CD14-positive monocyte (primary cell): ENCODE measurements around the gene ZFP1. TPM values are rescaled to one million over a fixed set of nuclear protein-coding genes. Genes with fewer than 3 reads are reported as not detected.

Source experiments
- DNase-seq, 3 donors: peaks; one replicate each; pipeline ENCODE4 v3.0.0-alpha.2; 2011 to 2022
- H2AFZ ChIP-seq: 2 replicates; pipeline ENCODE4 v1.6.0; 2012; ENCODE audit warnings: mild to moderate bottlenecking, low read depth, low read length, inconsistent platforms; ENCODE audit not compliant: insufficient read depth, poor library complexity, severe bottlenecking
- H3K27ac ChIP-seq, 2 donors: 1 replicate in 1 of 2; 2 replicates in 1 of 2; pipeline ENCODE4 v1.5.1; 2012 to 2013; ENCODE audit warnings: low read length in 2 of 2, control low read depth in 1 of 2, inconsistent platforms in 1 of 2, low read depth in 1 of 2, mild to moderate bottlenecking in 1 of 2
- H3K27me3 ChIP-seq, 2 donors: one replicate each; pipeline versions ENCODE4 v1.6.0 to v1.6.1; 2011 to 2013; ENCODE audit warnings: low read length in 2 of 2; ENCODE audit not compliant: control insufficient read depth in 2 of 2, insufficient read depth in 2 of 2
- H3K36me3 ChIP-seq, 2 donors: replicated peaks in 1 of 2; 1 replicate in 1 of 2; 2 replicates in 1 of 2; pipeline versions ENCODE4 v1.5.1 to v1.6.1; 2012 to 2013; ENCODE audit warnings: low read length in 2 of 2, control low read depth in 1 of 2, inconsistent platforms in 1 of 2, mild to moderate bottlenecking in 1 of 2; ENCODE audit not compliant: insufficient read depth in 2 of 2, control insufficient read depth in 1 of 2
- H3K4me1 ChIP-seq, 2 donors: 1 replicate in 1 of 2; 2 replicates in 1 of 2; pipeline versions ENCODE4 v1.5.1 to v1.6.1; 2012 to 2013; ENCODE audit warnings: low read length in 2 of 2, control low read depth in 1 of 2, inconsistent platforms in 1 of 2, mild to moderate bottlenecking in 1 of 2, moderate library complexity in 1 of 2; ENCODE audit not compliant: insufficient read depth in 2 of 2, control insufficient read depth in 1 of 2
- H3K4me2 ChIP-seq: replicated peaks from 2 replicates; pipeline ENCODE3; 2012; ENCODE audit warnings: low read length, moderate library complexity, mild to moderate bottlenecking; ENCODE audit not compliant: poor library complexity, severe bottlenecking; ENCODE audit errors: extremely low read depth
- H3K4me3 ChIP-seq, 3 experiments: fragments of 200-600 bp in 1 of 3; sonication (generic) in 1 of 3; replicated peaks in 1 of 3; 1 replicate in 2 of 3; 2 replicates in 1 of 3; pipeline ENCODE4 v1.5.1; 2011 to 2013; ENCODE audit warnings: low read length in 3 of 3, mild to moderate bottlenecking in 3 of 3, control low read depth in 2 of 3, low read depth in 2 of 3, inconsistent platforms in 1 of 3, moderate library complexity in 1 of 3
- H3K79me2 ChIP-seq: 2 replicates; pipeline ENCODE4 v1.6.0; 2012; ENCODE audit warnings: mild to moderate bottlenecking, control low read depth, inconsistent platforms, low read length, moderate library complexity; ENCODE audit not compliant: insufficient read depth
- H3K9ac ChIP-seq: 2 replicates; pipeline ENCODE4 v1.6.0; 2017; ENCODE audit warnings: low read length, mild to moderate bottlenecking; ENCODE audit not compliant: insufficient read depth, poor library complexity, severe bottlenecking
- H3K9me3 ChIP-seq, 2 donors: replicated peaks in 1 of 2; 1 replicate in 1 of 2; 2 replicates in 1 of 2; pipeline versions ENCODE4 v1.5.1 to v1.6.1; 2012 to 2013; ENCODE audit warnings: low read length in 2 of 2, control low read depth in 1 of 2; ENCODE audit not compliant: control insufficient read depth in 1 of 2, insufficient read depth in 1 of 2
- H4K20me1 ChIP-seq: 2 replicates; pipeline ENCODE4 v1.6.0; 2012; ENCODE audit warnings: mild to moderate bottlenecking, low read length, control low read depth, moderate library complexity; ENCODE audit not compliant: insufficient read depth
- H3K27ac Mint-ChIP-seq, 7 donors: one replicate each; pipeline ENCODE4 v1.8.0; 2020; ENCODE audit warnings: mild to moderate bottlenecking in 7 of 7, mixed read lengths in 7 of 7, moderate library complexity in 6 of 7, inconsistent platforms in 2 of 7
- H3K27me3 Mint-ChIP-seq, 3 donors: one replicate each; pipeline ENCODE4 v1.8.0; 2021 to 2022; ENCODE audit warnings: low read depth in 3 of 3, mild to moderate bottlenecking in 3 of 3, mixed read lengths in 3 of 3, moderate library complexity in 3 of 3, inconsistent platforms in 1 of 3
- H3K36me3 Mint-ChIP-seq, 2 donors: one replicate each; pipeline ENCODE4 v1.8.0; 2020; ENCODE audit warnings: mixed read lengths in 2 of 2, inconsistent platforms in 1 of 2, mild to moderate bottlenecking in 1 of 2
- H3K4me1 Mint-ChIP-seq: one replicate; pipeline ENCODE4 v1.8.0; 2020; ENCODE audit warnings: mild to moderate bottlenecking, mixed read lengths
- H3K4me3 Mint-ChIP-seq, 2 donors: one replicate each; pipeline ENCODE4 v1.8.0; 2020; ENCODE audit warnings: mild to moderate bottlenecking in 2 of 2, mixed read lengths in 2 of 2, moderate library complexity in 1 of 2
- H3K9me3 Mint-ChIP-seq, 7 donors: one replicate each; pipeline ENCODE4 v1.8.0; 2020 to 2022; ENCODE audit warnings: mixed read lengths in 7 of 7, mild to moderate bottlenecking in 6 of 7, moderate library complexity in 6 of 7, inconsistent platforms in 2 of 7
- CTCF ChIP-seq: fragments of 200-600 bp; IDR thresholded peaks from one replicate; pipeline ENCODE4 v1.8.0; 2022; ENCODE audit warnings: antibody characterized with exemption, mild to moderate bottlenecking
- WGBS: methylation state at CpG from one replicate; pipeline ENCODE4 v1.1.5; 2013; ENCODE audit warnings: missing lambda C conversion rate; ENCODE audit not compliant: insufficient coverage; 5-methylcytosine and 5-hydroxymethylcytosine counted together
- intact Hi-C, 2 donors: fragments of 100-400 bp; cut with micrococcal nuclease; formaldehyde crosslinking; loops; one replicate each; pipeline versions ENCODE4 v1.15.0 to v1.15.1; 2023
- polyA plus RNA-seq, 3 donors: library from polyadenylated mRNA; depleted of rRNA in 1 of 3; unstranded in 2 of 3; stranded (reverse) in 1 of 3; fragments of 300-500 nt in 2 of 3; fragments of >200 nt in 1 of 3; fragmentation: Illumina TruSeq in 2 of 3; gene quantifications; 1 replicate in 2 of 3; 2 replicates in 1 of 3; pipeline ENCODE4 v1.2.3, GENCODE V29; 2012 to 2021

The ZFP1 gene
- polyA plus RNA-seq, 3 donors = 1.8 to 4.0 (median 3.4) TPM

- WGBS = 93% methylated on average over 9 of the region's 14 CpGs
- H3K27ac Mint-ChIP-seq = no peak overlapping the region
These were observed 40.6 kb downstream of the ZFP1 start for GRCh38 chr16:75188832-75189477.

GRCh38 chr16:75189638-75190245, 41.4 kb downstream of the ZFP1 start:
- H4K20me1 ChIP-seq = no peaks in the 10 kb centered on the region
- peaks cover 0 to 5% of the 10 kb centered on the region in 2 donors for H3K9me3 ChIP-seq
- H3K27me3 ChIP-seq = peaks cover 0 to 4% of the 10 kb centered on the region in 2 donors
- no peaks in the 10 kb centered on the region for H3K4me1 ChIP-seq
- no peak overlapping the region for H3K4me2 ChIP-seq
- 85% methylated on average over 5 of the region's 8 CpGs for WGBS
- no peaks in the 10 kb centered on the region for H3K4me1 Mint-ChIP-seq
- peaks cover 20 to 37% (median 35%) of the 10 kb centered on the region in 3 donors for H3K27me3 Mint-ChIP-seq
- no peaks in the 10 kb centered on the region for H3K36me3 ChIP-seq
- no peaks in the 10 kb centered on the region for H3K36me3 Mint-ChIP-seq
- no peak for DNase-seq
- intact Hi-C loops = loop anchor here in 1 of 2 donors (10.0 kb wide), 1 partner anchor 575 kb away; no protein-coding TSS in a partner anchor
- H3K9me3 Mint-ChIP-seq = peaks cover 0 to 16% (median 6%) of the 10 kb centered on the region in 7 donors
- H3K27ac ChIP-seq = no peak overlapping the region
- H3K4me3 Mint-ChIP-seq = no peak overlapping the region
- no peak overlapping the region for H3K4me3 ChIP-seq
- TF ChIP-seq CTCF = no peak
- no peaks in the 10 kb centered on the region for H3K79me2 ChIP-seq
- H3K9ac ChIP-seq = no peak overlapping the region
- no peak overlapping the region for H3K27ac Mint-ChIP-seq
- no peak overlapping the region for H2AFZ ChIP-seq

More at GRCh38 chr16:75188832-75189477, 40.6 kb downstream of the ZFP1 start:
- DNase-seq = no peak
- intact Hi-C loops = no loop called here
- no peaks in the 10 kb centered on the region for H3K79me2 ChIP-seq
- H3K4me2 ChIP-seq = no peak overlapping the region
- no peaks in the 10 kb centered on the region for H4K20me1 ChIP-seq
- H3K4me3 Mint-ChIP-seq = no peak overlapping the region
- no peaks in the 10 kb centered on the region for H3K36me3 ChIP-seq
- H3K4me1 ChIP-seq = no peaks in the 10 kb centered on the region
- no peak overlapping the region for H3K27ac ChIP-seq
- H3K27me3 ChIP-seq = peaks cover 0 to 4% of the 10 kb centered on the region in 2 donors
- TF ChIP-seq CTCF = no peak
- H3K4me3 ChIP-seq = no peak overlapping the region
- no peak overlapping the region for H2AFZ ChIP-seq
- peaks cover 19 to 32% (median 31%) of the 10 kb centered on the region in 3 donors for H3K27me3 Mint-ChIP-seq
- peaks cover 0 to 18% (median 8%) of the 10 kb centered on the region in 7 donors for H3K9me3 Mint-ChIP-seq
- no peaks in the 10 kb centered on the region for H3K36me3 Mint-ChIP-seq
- H3K9me3 ChIP-seq = peaks cover 0 to 5% of the 10 kb centered on the region in 2 donors
- H3K4me1 Mint-ChIP-seq = no peaks in the 10 kb centered on the region
- no peak overlapping the region for H3K9ac ChIP-seq
